GM19372 (cell line): ENCODE data around the gene MALRD1.

Experiments
- ATAC-seq: cut with Tn5 transposase; IDR thresholded peaks from one replicate; pipeline ENCODE4 v1.9.1; 2021; ENCODE audit warnings: mild to moderate bottlenecking, low read depth, moderate library complexity; ENCODE audit not compliant: unreplicated experiment

MALRD1 gene

DNA sequence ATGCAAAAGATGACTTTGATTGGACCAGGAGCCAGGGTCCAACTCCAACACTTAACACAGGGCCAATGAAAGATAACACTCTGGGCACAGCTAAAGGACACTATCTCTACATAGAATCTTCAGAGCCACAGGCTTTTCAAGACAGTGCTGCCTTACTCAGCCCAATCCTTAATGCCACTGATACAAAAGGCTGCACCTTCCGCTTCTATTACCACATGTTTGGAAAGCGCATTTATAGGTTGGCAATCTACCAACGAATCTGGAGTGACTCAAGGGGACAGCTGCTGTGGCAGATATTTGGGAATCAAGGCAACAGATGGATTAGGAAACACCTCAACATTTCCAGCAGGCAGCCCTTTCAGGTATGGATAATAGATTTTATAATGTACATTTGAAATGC, 160.7 kb downstream of the MALRD1 start:
- ATAC-seq: no peak

GRCh38 chr10:19212590-19212989, 164.0 kb downstream of the MALRD1 start:
- no peak for ATAC-seq

- ATAC-seq: no peak
These were observed 172.6 kb downstream of the MALRD1 start for GRCh38 chr10:19221216-19221615.

DNA sequence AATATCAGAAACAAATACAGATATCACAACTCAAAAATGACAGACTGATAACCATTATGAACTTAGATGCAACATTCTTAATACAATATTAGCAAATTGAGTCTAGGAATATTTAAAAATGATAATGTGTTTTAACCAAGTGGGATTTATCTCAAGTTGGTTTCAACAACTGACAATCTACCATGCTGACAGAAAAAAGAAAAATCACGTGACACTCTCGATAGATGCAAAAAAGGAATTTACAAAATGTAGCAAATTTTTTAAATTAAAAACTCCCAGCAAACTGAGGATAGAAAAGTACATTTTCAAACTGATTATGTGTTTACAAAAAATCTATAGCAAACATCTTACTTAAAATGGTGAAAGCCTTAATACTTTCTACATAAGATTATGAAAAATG, 177.4 kb downstream of the MALRD1 start:
- no peak for ATAC-seq

GRCh38 chr10:19231034-19231433, 182.4 kb downstream of the MALRD1 start:
- ATAC-seq: no peak

DNA sequence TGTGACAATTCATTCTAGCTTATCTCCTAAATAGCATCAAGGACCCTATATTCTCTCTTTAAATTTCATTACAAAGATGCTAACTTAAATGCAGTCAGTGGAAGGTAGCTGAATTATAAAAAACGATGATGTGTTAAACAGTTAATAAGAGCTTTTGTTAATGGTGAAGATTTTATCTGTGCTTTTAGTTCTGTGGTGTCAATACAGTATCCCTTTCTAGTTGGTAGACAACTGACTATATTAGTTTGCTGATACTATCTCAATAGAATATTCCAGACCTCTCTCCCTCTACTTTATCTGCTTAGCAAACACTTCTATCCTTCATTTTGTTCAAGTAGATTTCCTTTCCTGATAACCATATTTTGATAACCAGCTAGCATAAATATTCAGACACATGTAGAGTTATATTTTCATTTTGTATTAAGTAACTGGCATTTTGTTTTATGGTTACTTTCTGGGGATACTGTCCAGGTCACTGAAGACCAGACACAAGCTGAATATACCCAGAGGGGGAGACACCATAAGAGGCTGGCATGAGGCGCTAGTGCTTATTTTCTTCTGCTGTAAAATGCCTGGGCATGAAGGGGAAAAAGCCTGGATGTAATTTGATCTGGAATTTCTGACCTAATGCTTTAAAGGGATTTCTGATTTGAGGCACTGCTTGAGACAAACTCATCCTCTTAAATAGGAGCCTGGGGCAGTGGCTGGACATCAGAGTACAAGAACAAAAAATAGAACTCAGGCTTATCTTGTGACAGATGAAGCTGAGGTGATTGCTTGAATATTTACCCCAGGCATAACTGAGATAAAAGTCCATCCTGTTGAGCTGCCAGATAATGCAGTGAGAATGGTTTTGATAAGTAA, 197.5 kb downstream of the MALRD1 start:
- ATAC-seq: no peak

DNA sequence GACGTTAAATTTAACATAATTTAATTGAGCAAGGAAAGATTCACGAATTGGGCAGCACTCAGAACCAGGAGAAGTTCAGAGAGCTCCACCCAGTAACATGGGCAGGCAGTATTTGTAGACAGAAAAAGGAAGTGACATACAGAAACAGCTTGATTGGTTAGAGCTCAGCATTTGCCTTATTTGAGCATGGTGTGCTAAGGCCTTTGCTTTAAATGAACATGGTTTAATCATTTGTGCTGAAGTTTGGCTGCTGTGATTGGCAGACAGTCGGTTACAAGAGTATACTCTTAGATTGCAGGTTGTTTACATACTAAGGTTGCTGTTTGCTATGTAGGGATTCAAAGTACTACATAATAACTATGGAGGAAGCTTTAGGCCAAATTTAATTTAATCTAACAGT, 199.2 kb downstream of the MALRD1 start:
- no peak for ATAC-seq

- ATAC-seq: no peak
These were observed 201.9 kb downstream of the MALRD1 start for GRCh38 chr10:19250546-19250945.

DNA sequence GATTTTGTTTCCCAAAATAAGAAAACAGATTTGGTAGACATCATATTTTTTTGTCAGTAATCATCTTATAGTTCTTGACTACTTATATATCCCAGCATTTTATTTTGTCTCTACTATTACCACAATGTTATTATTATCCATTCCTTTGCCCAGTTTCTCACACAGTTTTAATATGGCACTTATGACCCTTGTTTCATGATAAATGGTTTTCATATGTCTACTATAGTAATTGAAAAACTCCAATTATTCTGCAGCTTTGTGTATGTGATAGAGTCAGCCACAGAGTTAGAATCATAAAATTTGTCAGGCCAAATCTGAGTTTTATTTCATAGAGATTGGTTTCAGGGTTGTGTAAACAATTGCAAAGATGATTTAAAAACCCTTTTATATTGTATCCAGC, 203.9 kb downstream of the MALRD1 start:
- ATAC-seq: no peak

DNA sequence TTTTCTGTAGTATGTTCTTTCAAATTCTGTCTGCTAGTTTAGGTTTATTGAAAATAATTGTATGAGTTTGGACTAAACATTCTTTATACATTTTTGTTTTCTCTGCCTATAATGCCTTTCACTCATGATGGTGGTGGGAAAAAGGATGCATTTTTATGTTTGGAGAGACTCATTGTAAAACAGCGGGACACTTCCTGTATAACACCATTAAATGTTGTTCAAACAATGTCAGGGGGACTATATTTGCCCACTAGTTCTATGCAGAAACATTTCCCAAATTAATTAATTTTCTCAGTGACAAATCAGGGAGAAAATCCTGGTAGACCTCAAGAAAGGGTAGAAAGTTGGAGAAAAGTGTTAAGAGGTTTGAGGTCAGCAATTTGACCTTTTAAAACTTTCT, 207.7 kb downstream of the MALRD1 start:
- ATAC-seq: no peak

GRCh38 chr10:19263262-19263661, 214.7 kb downstream of the MALRD1 start:
- no peak for ATAC-seq

- no peak for ATAC-seq
These were observed 234.7 kb downstream of the MALRD1 start for GRCh38 chr10:19283285-19283684.

DNA sequence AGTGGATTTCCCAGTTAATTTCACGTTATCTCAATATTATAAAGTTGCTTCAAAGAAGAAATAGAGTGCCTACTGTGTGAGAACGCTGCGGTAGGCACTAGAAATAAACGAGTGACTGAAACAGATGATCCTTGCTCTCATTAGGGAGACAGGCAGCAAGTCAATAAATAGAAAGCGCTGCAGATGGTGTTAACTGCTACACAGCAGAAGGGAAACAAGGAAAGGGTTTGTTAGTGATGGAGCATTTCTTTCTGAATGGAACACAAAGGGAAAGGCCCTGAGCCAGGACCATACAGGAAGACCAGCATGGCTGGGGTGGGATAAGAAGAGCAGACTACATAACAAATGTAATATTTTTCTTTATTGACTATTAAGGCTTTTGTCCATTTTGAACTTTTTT, 235.2 kb downstream of the MALRD1 start:
- no peak for ATAC-seq

GRCh38 chr10:19290770-19291169, 242.2 kb downstream of the MALRD1 start:
- no peak for ATAC-seq

DNA sequence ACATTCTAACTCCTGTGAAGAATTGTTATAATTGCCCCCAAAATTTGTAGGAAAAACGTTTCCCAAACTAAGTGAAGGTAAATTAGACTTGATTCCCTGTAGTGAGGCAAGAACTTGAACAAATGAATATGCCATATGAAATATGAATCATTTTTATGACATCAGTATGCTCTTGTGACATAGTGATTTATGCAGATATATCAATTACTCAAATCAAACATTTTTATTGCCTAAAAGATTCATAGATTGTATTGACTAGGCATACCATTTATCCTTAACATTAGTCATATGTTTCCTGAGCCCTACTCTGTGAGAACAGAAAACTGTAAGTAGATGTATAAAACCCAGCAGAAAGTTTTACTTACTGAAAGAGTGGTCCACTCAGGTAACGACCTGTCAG, 245.6 kb downstream of the MALRD1 start:
- ATAC-seq: no peak

GRCh38 chr10:19299645-19300044, 251.0 kb downstream of the MALRD1 start:
- ATAC-seq: no peak

- ATAC-seq: no peak
These were observed 253.5 kb downstream of the MALRD1 start for GRCh38 chr10:19302117-19302516.

DNA sequence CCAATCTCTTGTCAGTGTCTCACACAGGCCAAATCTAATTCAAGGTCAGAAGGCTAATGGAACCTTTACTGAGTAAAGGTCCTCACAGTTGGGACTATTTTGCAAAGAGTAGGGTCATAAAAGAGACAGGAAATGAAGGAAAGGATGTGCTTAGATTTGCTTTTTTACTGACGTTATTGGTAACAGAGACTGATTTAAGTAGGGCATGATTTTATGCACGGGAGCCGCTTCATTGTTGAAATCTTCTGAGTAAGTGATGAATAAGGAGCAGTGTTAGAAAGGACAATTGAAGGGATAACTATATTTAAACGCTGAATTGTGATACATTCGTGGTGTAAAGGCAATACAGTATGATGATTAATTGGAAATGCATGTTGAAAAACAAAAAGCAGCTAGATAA, 261.5 kb downstream of the MALRD1 start:
- ATAC-seq: no peak

GRCh38 chr10:19316204-19316870, 267.7 kb downstream of the MALRD1 start:
- no peak for ATAC-seq

GRCh38 chr10:19317952-19318351, 269.4 kb downstream of the MALRD1 start:
- ATAC-seq: no peak

DNA sequence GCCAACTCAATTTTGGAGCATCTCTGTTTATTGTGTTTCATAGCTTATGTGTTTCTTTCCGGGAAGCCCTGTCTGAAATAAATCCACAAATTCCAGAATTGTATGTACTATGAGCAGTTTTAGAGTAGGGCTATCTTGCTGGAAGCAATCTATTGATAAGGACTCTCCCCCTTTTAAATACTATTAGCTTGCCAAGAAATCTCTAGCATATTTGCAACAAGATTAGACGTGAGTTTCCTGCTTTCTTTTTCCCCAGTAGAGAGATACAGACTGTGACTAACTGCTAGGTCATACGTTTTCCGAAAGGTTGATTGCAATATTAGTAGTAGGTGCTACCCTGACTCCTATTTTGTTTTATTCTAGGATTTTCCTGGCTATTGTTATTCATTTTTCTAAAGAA, 277.0 kb downstream of the MALRD1 start:
- ATAC-seq: no peak

DNA sequence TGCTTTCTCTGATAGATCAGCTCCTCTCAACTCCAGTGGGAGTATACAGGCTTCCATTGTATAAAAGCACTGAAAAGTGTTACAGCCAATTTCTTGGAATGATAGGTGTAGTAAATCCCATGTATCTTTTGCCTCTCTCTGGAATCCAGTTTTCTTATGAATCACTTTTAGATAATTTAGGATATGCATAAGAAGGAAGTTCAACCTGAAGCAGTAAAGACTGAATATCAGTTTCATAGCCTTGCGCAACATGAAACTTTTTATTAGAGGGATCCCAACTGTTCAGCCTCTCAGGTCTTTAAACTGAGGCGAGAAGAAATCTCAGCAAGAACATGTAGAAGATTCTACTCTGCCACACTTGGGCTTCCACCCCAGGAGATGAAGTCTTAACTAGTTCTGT, 280.0 kb downstream of the MALRD1 start:
- no peak for ATAC-seq
